ENCODE measurements around the gene PSAP.

PSAP gene

GRCh38 chr10:71847418-71847817, 3.6 kb downstream of the PSAP start:
- Mint-ChIP-seq H3K36me3 (ENCODE audit: insufficient read depth) (peaks cover 9% of the 10 kb centered on the region), H3K9me3 (no peaks in the 10 kb centered on the region), H3K4me3 (no peak overlapping the region), H3K27ac (ENCODE audit: low read depth) (no peak overlapping the region), H3K4me1 (peaks cover 76% of the 10 kb centered on the region), H3K27me3 (no peaks in the 10 kb centered on the region)
- no peak for ATAC-seq (replicated peaks; ENCODE audit: extremely low read depth, poor library complexity, severe bottlenecking)
- DNase-seq (ENCODE audit: low spot score in 2 of 2) = no peak

DNA sequence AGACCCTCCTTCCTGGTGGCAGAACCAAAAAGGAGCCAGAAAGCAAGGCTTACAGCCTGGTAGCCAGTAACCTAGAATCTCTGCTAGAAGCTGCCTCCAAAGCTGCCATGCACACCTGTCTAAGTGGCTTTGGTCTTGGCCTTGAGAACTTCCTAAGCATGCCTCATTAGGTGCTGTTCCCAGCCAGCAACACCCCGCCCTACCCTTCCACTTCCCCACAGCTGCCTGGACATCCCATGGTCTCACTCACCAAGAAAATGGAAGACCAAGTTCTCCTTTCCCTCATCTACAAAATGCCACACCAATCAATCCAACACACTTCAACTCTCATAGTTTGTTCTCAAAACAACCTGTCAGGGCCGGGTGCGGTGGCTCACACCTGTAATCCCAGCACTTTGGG, 4.2 kb downstream of the PSAP start:
- peaks cover 11% of the 10 kb centered on the region for H3K36me3 Mint-ChIP-seq (ENCODE audit: insufficient read depth)
- DNase-seq (ENCODE audit: low spot score in 2 of 2) (no peak), ATAC-seq (replicated peaks; ENCODE audit: extremely low read depth, poor library complexity, severe bottlenecking) (no peak)
- no peak overlapping the region for H3K4me3 Mint-ChIP-seq
- H3K4me1 Mint-ChIP-seq = peaks cover 77% of the 10 kb centered on the region
- no peaks in the 10 kb centered on the region for H3K27me3 Mint-ChIP-seq
- H3K27ac Mint-ChIP-seq (ENCODE audit: low read depth) = no peak overlapping the region
- no peaks in the 10 kb centered on the region for H3K9me3 Mint-ChIP-seq

- H3K27me3 Mint-ChIP-seq = no peaks in the 10 kb centered on the region
- H3K9me3 Mint-ChIP-seq = no peaks in the 10 kb centered on the region
- no peak overlapping the region for H3K4me3 Mint-ChIP-seq
- no peak for DNase-seq (ENCODE audit: low spot score in 2 of 2)
- H3K36me3 Mint-ChIP-seq (ENCODE audit: insufficient read depth) = peaks cover 10% of the 10 kb centered on the region
- H3K4me1 Mint-ChIP-seq = peaks cover 72% of the 10 kb centered on the region
- no peak overlapping the region for H3K27ac Mint-ChIP-seq (ENCODE audit: low read depth)
- ATAC-seq (replicated peaks; ENCODE audit: extremely low read depth, poor library complexity, severe bottlenecking) = no peak
Measured at GRCh38 chr10:71845410-71846405, 5.3 kb downstream of the PSAP start.

- Mint-ChIP-seq H3K4me3 (no peak overlapping the region), H3K36me3 (ENCODE audit: insufficient read depth) (peaks cover 8% of the 10 kb centered on the region), H3K27me3 (no peaks in the 10 kb centered on the region), H3K27ac (ENCODE audit: low read depth) (no peak overlapping the region), H3K9me3 (no peaks in the 10 kb centered on the region), H3K4me1 (peaks cover 71% of the 10 kb centered on the region)
- DNase-seq (ENCODE audit: low spot score in 2 of 2) = no peak
- no peak for ATAC-seq (replicated peaks; ENCODE audit: extremely low read depth, poor library complexity, severe bottlenecking)
Measured at GRCh38 chr10:71844695-71845094, 6.4 kb downstream of the PSAP start.

- H3K4me1 Mint-ChIP-seq = peaks cover 67% of the 10 kb centered on the region
Measured at GRCh38 chr10:71844084-71844483, 7.0 kb downstream of the PSAP start.

DNA sequence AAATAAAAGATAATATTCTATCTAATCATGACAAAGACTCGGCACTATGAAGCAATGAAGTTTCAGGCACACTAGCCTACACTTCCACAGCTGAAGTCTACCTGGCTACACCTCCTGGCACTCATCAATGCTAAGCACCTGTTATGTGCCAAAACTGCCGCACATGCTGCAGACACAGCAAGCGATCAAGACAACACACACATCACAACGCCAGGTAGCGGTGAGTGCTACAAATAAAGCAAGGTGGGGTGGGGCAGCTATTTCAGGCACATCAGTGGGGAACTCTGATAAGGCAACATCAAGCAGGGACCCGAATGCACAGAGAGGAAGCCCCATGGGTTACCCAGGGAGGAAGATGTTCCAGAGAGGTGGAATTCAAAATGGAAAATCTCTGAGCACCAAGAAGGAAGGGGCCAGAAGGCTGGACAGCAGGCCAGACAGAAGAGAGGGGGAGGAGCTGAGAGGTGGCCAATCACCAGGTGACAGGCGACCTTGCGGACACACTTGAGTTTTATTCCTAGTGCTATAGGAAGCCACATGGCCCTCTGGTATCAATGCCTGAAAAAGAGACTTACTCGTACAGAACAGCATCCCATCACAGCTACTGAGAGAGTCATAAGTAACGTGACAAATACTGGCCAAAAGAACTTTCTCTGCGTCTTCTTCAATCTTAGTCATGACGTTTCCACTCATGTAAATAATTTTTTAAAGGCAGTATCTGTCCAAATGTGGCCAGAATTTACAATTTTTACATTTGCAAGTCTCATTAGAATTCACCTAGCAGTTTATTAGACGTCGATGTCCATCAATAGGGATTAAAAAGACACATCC, 8.0 kb downstream of the PSAP start:
- Mint-ChIP-seq H3K4me3 (no peak overlapping the region), H3K36me3 (ENCODE audit: insufficient read depth) (peaks cover 9% of the 10 kb centered on the region), H3K9me3 (no peaks in the 10 kb centered on the region), H3K4me1 (peaks cover 67% of the 10 kb centered on the region), H3K27ac (ENCODE audit: low read depth) (no peak overlapping the region), H3K27me3 (no peaks in the 10 kb centered on the region)
- ATAC-seq (replicated peaks; ENCODE audit: extremely low read depth, poor library complexity, severe bottlenecking) (no peak), DNase-seq (ENCODE audit: low spot score in 2 of 2) (no peak)

More at GRCh38 chr10:71844084-71844483, 7.0 kb downstream of the PSAP start:
- H3K27me3 Mint-ChIP-seq = no peaks in the 10 kb centered on the region
- H3K36me3 Mint-ChIP-seq (ENCODE audit: insufficient read depth) = peaks cover 8% of the 10 kb centered on the region
- H3K4me3 Mint-ChIP-seq = no peak overlapping the region
- no peaks in the 10 kb centered on the region for H3K9me3 Mint-ChIP-seq
- no peak overlapping the region for H3K27ac Mint-ChIP-seq (ENCODE audit: low read depth)
- DNase-seq (ENCODE audit: low spot score in 2 of 2) (no peak), ATAC-seq (replicated peaks; ENCODE audit: extremely low read depth, poor library complexity, severe bottlenecking) (no peak)

- ATAC-seq (replicated peaks; ENCODE audit: extremely low read depth, poor library complexity, severe bottlenecking) (no peak), DNase-seq (ENCODE audit: low spot score in 2 of 2) (no peak)
- no peak overlapping the region for H3K4me3 Mint-ChIP-seq
- H3K9me3 Mint-ChIP-seq = no peaks in the 10 kb centered on the region
- no peaks in the 10 kb centered on the region for H3K27me3 Mint-ChIP-seq
- H3K27ac Mint-ChIP-seq (ENCODE audit: low read depth) = no peak overlapping the region
- peaks cover 67% of the 10 kb centered on the region for H3K4me1 Mint-ChIP-seq
- peaks cover 10% of the 10 kb centered on the region for H3K36me3 Mint-ChIP-seq (ENCODE audit: insufficient read depth)
Measured at GRCh38 chr10:71842422-71842821, 8.6 kb downstream of the PSAP start.

GRCh38 chr10:71840958-71841335, 10.1 kb downstream of the PSAP start:
- peaks cover 10% of the 10 kb centered on the region for H3K36me3 Mint-ChIP-seq (ENCODE audit: insufficient read depth)
- H3K9me3 Mint-ChIP-seq = no peaks in the 10 kb centered on the region
- no peak overlapping the region for H3K4me3 Mint-ChIP-seq
- H3K27me3 Mint-ChIP-seq = no peaks in the 10 kb centered on the region
- ATAC-seq (replicated peaks; ENCODE audit: extremely low read depth, poor library complexity, severe bottlenecking) (no peak), DNase-seq (ENCODE audit: low spot score in 2 of 2) (no peak)
- H3K4me1 Mint-ChIP-seq = peaks cover 74% of the 10 kb centered on the region
- no peak overlapping the region for H3K27ac Mint-ChIP-seq (ENCODE audit: low read depth)

DNA sequence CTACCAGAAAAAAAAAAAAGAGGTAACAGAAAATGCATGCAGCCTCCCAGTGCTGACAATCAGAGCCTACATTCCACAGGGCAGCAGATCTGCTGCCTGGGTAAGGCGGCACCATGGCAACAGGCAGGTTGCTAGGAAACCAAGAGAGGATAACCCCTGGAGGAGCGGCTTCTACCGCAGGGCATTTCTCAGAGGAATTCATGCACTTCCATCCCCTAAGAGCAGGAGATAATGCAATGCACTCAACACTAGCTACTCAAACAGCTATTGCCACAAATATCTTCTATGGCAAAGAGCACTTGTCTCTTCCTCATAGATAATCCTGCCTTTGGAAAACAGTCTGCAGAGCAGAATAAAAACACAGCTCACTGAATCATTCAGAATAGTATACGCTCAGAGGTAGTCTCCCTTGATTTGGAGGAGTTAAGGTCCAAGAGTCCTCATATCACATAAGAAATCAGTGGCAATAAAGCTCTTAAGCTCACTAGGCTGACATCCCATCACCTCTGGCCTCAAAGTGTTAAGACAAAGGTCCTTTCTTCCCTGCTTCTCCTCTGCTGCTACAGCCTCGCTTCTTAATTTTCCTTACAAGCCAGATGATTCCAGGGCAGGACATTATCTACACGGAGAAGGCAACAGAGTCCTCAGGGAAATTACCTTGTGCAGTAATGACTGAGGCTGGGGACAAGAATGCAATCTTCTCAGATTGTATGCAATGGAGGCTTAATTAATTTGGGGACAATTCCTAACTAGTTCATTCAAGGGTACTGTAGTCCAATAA, 10.7 kb downstream of the PSAP start:
- Mint-ChIP-seq H3K27ac (ENCODE audit: low read depth) (no peak overlapping the region), H3K27me3 (no peaks in the 10 kb centered on the region), H3K4me3 (no peak overlapping the region), H3K36me3 (ENCODE audit: insufficient read depth) (peaks cover 10% of the 10 kb centered on the region), H3K4me1 (peaks cover 70% of the 10 kb centered on the region), H3K9me3 (no peaks in the 10 kb centered on the region)
- no peak for ATAC-seq (replicated peaks; ENCODE audit: extremely low read depth, poor library complexity, severe bottlenecking)
- DNase-seq (ENCODE audit: low spot score in 2 of 2) = no peak

DNA sequence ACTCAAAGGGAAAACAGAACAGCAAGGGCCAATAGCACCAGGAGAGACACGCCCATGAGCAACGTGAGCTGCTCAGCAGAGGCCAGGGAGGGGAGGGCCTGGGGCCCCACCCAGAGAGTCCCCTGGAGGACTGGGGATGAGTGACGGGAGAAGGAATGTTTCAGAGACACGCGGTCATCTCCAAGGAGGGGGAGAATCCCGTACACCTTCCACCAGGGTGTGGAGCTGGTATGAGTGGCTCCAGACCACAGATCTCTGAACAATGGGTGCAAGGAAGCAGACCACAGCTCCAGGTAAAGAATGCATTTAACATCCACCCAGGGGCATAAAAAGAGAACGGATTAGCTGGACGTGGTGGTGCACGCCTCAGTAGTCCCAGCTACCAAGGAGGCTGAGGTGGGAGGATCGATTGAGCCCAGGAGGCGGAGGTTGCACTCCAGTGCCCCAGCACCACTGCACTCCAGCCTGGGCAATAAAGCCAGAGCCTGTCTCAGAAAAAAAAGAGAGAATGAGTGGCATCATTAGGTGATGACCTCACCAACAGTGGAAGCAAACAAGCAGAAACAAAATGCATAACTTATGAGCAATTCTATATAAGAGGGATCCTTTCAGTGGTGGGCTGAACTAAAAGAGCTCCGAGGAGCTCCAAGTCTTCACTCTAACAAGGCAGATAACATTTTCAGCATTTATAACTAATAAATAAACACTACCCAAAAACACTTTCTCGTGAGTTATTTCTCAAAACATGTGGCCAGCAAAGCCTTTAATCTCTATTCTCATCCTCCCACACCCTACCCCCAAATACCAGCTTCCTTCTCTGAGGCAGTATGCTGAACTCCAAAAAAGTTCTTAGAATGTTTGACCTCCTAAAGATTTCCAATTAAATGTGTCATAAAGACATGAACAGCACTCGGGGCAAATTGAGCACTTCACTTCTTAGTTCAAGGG, 12.5 kb downstream of the PSAP start:
- H3K36me3 Mint-ChIP-seq (ENCODE audit: insufficient read depth) = peaks cover 10% of the 10 kb centered on the region
- H3K9me3 Mint-ChIP-seq = no peaks in the 10 kb centered on the region
- H3K4me1 Mint-ChIP-seq = peaks cover 57% of the 10 kb centered on the region
- H3K27ac Mint-ChIP-seq (ENCODE audit: low read depth) = no peak overlapping the region
- no peak overlapping the region for H3K4me3 Mint-ChIP-seq
- ATAC-seq (replicated peaks; ENCODE audit: extremely low read depth, poor library complexity, severe bottlenecking) (no peak), DNase-seq (ENCODE audit: low spot score in 2 of 2) (no peak)
- H3K27me3 Mint-ChIP-seq = no peaks in the 10 kb centered on the region

- ATAC-seq (replicated peaks; ENCODE audit: extremely low read depth, poor library complexity, severe bottlenecking) = no peak
- DNase-seq (ENCODE audit: low spot score in 2 of 2) = no peak
- H3K27me3 Mint-ChIP-seq = no peaks in the 10 kb centered on the region
- no peaks in the 10 kb centered on the region for H3K9me3 Mint-ChIP-seq
- no peak overlapping the region for H3K4me3 Mint-ChIP-seq
- peaks cover 11% of the 10 kb centered on the region for H3K36me3 Mint-ChIP-seq (ENCODE audit: insufficient read depth)
- H3K4me1 Mint-ChIP-seq = peaks cover 45% of the 10 kb centered on the region
- no peak overlapping the region for H3K27ac Mint-ChIP-seq (ENCODE audit: low read depth)
Measured at GRCh38 chr10:71837098-71837827, 13.8 kb downstream of the PSAP start.
